Subcutaneous abdominal adipose tissue (tissue), 5 donors: ENCODE data around the gene ABAT.

Experiments used
- H3K27ac ChIP-seq: one replicate; pipeline ENCODE4 v1.7.0; 2013; ENCODE audit warnings: low read depth, mild to moderate bottlenecking, inconsistent platforms, low read length, moderate library complexity
- H3K27me3 ChIP-seq, 5 donors: one replicate each; pipeline ENCODE4 v1.7.0; 2013; ENCODE audit warnings: low read length in 5 of 5, inconsistent platforms in 1 of 5; ENCODE audit not compliant: control insufficient read depth in 5 of 5, insufficient read depth in 4 of 5
- H3K36me3 ChIP-seq, 5 donors: one replicate each; pipeline ENCODE4 v1.7.0; 2013; ENCODE audit warnings: low read length in 5 of 5; ENCODE audit not compliant: control insufficient read depth in 5 of 5, insufficient read depth in 5 of 5
- H3K4me1 ChIP-seq, 5 donors: one replicate each; pipeline ENCODE4 v1.7.0; 2013; ENCODE audit warnings: low read length in 5 of 5, mild to moderate bottlenecking in 3 of 5, moderate library complexity in 1 of 5; ENCODE audit not compliant: control insufficient read depth in 5 of 5, insufficient read depth in 5 of 5
- H3K4me3 ChIP-seq, 5 donors: one replicate each; pipeline ENCODE4 v1.7.0; 2013; ENCODE audit warnings: low read length in 5 of 5, low read depth in 1 of 5
- H3K9ac ChIP-seq, 5 donors: one replicate each; pipeline ENCODE4 v1.7.0; 2013; ENCODE audit warnings: low read length in 5 of 5, mild to moderate bottlenecking in 4 of 5, moderate library complexity in 3 of 5
- H3K9me3 ChIP-seq, 5 donors: one replicate each; pipeline ENCODE4 v1.7.0; 2013; ENCODE audit warnings: low read length in 5 of 5; ENCODE audit not compliant: control insufficient read depth in 5 of 5
- donor health status: healthy.
- donor health status: healthy.
- donor health status: healthy.
- donor health status: healthy.
- donor health status: healthy.

Gene ABAT

GRCh38 chr16:8678068-8678927 lies 3.9 kb downstream of the ABAT start:
- Histone ChIP-seq H3K9ac (no peak overlapping the region), H3K27ac (no peak overlapping the region), H3K27me3 (no peaks in the 10 kb centered on the region), H3K4me1 (peaks cover 0 to 16% (median 12%) of the 10 kb centered on the region in 5 donors), H3K4me3 (no peak overlapping the region), H3K9me3 (peaks cover 0 to 6% (median 0%) of the 10 kb centered on the region in 5 donors), H3K36me3 (peaks cover 0 to 5% (median 0%) of the 10 kb centered on the region in 5 donors)

- H3K4me1 ChIP-seq: peaks cover 0 to 10% (median 7%) of the 10 kb centered on the region in 5 donors
- no peaks in the 10 kb centered on the region for H3K27me3 ChIP-seq
- H3K9ac ChIP-seq: no peak overlapping the region
- H3K27ac ChIP-seq: no peak overlapping the region
- H3K4me3 ChIP-seq: no peak overlapping the region
- H3K36me3 ChIP-seq: peaks cover 0 to 5% (median 0%) of the 10 kb centered on the region in 5 donors
- H3K9me3 ChIP-seq: peaks cover 0 to 6% (median 0%) of the 10 kb centered on the region in 5 donors
Observed at GRCh38 chr16:8679151-8679550, 4.7 kb downstream of the ABAT start.

GRCh38 chr16:8682551-8683259 lies 8.3 kb downstream of the ABAT start:
- Histone ChIP-seq H3K27me3 (no peaks in the 10 kb centered on the region), H3K9me3 (peaks cover 0 to 6% (median 0%) of the 10 kb centered on the region in 5 donors), H3K27ac (no peak overlapping the region), H3K4me1 (no peaks in the 10 kb centered on the region), H3K9ac (no peak overlapping the region), H3K36me3 (peaks cover 0 to 5% (median 0%) of the 10 kb centered on the region in 5 donors), H3K4me3 (no peak overlapping the region)

GRCh38 chr16:8683640-8684039 lies 9.2 kb downstream of the ABAT start:
- no peak overlapping the region for H3K27ac ChIP-seq
- H3K4me3 ChIP-seq: no peak overlapping the region
- H3K36me3 ChIP-seq: peaks cover 0 to 5% (median 0%) of the 10 kb centered on the region in 5 donors
- no peak overlapping the region for H3K9ac ChIP-seq
- H3K27me3 ChIP-seq: no peaks in the 10 kb centered on the region
- H3K4me1 ChIP-seq: no peaks in the 10 kb centered on the region
- peaks cover 0 to 6% (median 0%) of the 10 kb centered on the region in 5 donors for H3K9me3 ChIP-seq

GRCh38 chr16:8685617-8686016 lies 11.2 kb downstream of the ABAT start:
- Histone ChIP-seq H3K9ac (no peak overlapping the region), H3K36me3 (peaks cover 0 to 8% (median 5%) of the 10 kb centered on the region in 5 donors), H3K27ac (no peak overlapping the region), H3K9me3 (peaks cover 8 to 13% (median 12%) of the 10 kb centered on the region in 5 donors), H3K4me3 (no peak overlapping the region), H3K27me3 (no peaks in the 10 kb centered on the region), H3K4me1 (no peaks in the 10 kb centered on the region)

GRCh38 chr16:8686031-8686621 lies 11.7 kb downstream of the ABAT start:
- no peaks in the 10 kb centered on the region for H3K27me3 ChIP-seq
- H3K4me1 ChIP-seq: no peaks in the 10 kb centered on the region
- H3K4me3 ChIP-seq: no peak overlapping the region
- H3K9me3 ChIP-seq: peaks cover 8 to 13% (median 12%) of the 10 kb centered on the region in 5 donors
- no peak overlapping the region for H3K9ac ChIP-seq
- H3K36me3 ChIP-seq: peaks cover 0 to 8% (median 5%) of the 10 kb centered on the region in 5 donors
- H3K27ac ChIP-seq: no peak overlapping the region

- Histone ChIP-seq H3K4me3 (no peak overlapping the region), H3K36me3 (peaks cover 0 to 8% (median 5%) of the 10 kb centered on the region in 5 donors), H3K27me3 (no peaks in the 10 kb centered on the region), H3K9ac (no peak overlapping the region), H3K4me1 (no peaks in the 10 kb centered on the region), H3K27ac (no peak overlapping the region), H3K9me3 (peaks cover 8 to 13% (median 12%) of the 10 kb centered on the region in 5 donors)
Observed at GRCh38 chr16:8686879-8687278, 12.5 kb downstream of the ABAT start.

- H3K36me3 ChIP-seq: peaks cover 0 to 8% (median 6%) of the 10 kb centered on the region in 5 donors
- no peaks in the 10 kb centered on the region for H3K4me1 ChIP-seq
- no peak overlapping the region for H3K9ac ChIP-seq
- H3K9me3 ChIP-seq: peaks cover 8 to 13% (median 12%) of the 10 kb centered on the region in 5 donors
- H3K4me3 ChIP-seq: peak overlapping the region in 1 of 5 donors; percentile 23
- no peaks in the 10 kb centered on the region for H3K27me3 ChIP-seq
- H3K27ac ChIP-seq: no peak overlapping the region
Observed at GRCh38 chr16:8689686-8690085, 15.3 kb downstream of the ABAT start.

GRCh38 chr16:8691728-8692127 lies 17.3 kb downstream of the ABAT start:
- H3K9me3 ChIP-seq: peaks cover 8 to 13% (median 12%) of the 10 kb centered on the region in 5 donors
- no peaks in the 10 kb centered on the region for H3K27me3 ChIP-seq
- H3K4me1 ChIP-seq: no peaks in the 10 kb centered on the region
- H3K36me3 ChIP-seq: peaks cover 0 to 8% (median 6%) of the 10 kb centered on the region in 5 donors
- H3K9ac ChIP-seq: no peak overlapping the region
- no peak overlapping the region for H3K27ac ChIP-seq
- H3K4me3 ChIP-seq: no peak overlapping the region
